Stimulated activated CD4-positive, alpha-beta T cell treated with anti-CD3 and anti-CD28 coated beads, Interleukin-4, amount 100 ng/mL, for 4 hours (primary cell): Measurements from ENCODE around the gene CFAP410.

Experiments used
- DNase-seq, 2 experiments: peaks; one replicate each; pipeline ENCODE4 v3.0.0-alpha.2; 2020

Gene CFAP410

DNA sequence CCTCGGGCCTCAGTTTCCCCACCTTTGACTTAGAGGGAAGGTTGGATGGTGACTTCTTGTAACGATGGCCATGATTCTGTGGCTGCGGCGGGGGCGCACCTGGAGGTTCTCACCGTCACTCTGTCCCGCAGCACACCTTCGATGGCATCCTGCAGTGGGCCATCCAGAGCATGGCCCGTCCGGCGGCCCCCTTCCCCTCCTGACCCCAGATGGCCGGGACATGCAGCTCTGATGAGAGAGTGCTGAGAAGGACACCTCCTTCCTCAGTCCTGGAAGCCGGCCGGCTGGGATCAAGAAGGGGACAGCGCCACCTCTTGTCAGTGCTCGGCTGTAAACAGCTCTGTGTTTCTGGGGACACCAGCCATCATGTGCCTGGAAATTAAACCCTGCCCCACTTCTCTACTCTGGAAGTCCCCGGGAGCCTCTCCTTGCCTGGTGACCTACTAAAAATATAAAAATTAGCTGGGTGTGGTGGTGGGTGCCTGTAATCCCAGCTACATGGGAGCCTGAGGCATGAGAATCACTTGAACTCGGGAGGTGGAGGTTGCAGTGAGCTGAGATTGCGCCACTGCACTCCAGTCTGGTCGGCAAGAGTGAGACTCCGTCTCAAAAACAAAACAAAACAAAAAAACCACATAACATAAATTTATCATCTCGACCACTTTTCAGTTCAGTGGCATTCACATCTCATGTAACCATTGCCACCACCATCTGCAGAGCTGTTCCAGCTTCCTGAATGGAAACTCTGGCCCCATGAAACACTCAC, 41.5 kb downstream of the CFAP410 start:
- DNase-seq, result peak; percentile 69 to 70

DNA sequence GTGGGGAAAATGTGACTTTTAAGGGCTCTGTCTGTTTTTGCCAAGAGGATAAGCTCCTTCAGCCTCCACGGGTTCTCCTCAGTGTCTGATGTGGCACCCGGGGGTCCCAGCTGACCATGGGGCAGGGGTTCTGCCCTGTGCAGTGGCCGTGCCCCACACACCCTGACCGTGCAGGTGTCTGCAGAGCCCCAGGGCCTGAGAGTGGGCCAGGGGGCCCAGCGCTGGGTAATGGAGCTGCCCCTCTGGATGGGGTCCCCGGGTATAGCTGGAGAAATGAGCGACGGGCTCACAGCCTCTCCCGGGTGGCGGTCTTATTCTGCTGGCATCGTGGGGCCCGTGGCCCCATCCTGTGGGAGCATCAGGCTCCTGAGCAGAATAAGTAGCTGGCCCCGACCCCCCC, 42.3 kb downstream of the CFAP410 start:
- no peak for DNase-seq

DNA sequence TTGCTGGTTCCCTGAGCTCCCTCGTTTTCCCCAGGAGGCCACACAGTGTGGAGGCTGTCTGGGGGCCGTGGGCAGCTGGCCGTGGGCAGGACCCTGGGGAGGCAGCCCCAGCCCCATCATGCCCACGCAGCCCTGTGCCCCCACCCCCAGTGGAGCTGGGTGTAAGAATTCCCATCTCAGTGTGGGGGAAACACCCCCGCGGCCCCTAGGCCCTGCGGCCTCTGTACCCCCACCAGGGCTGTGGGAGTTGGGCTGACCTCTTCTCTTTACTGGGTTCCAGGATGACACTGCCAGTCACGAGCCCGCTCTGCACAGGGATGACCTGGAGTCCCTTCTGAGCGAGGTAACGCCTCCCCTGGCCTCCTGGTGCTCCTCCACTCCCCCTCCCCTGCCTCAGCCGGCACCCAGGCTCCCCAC, 43.1 kb downstream of the CFAP410 start:
- no peak for DNase-seq

DNA sequence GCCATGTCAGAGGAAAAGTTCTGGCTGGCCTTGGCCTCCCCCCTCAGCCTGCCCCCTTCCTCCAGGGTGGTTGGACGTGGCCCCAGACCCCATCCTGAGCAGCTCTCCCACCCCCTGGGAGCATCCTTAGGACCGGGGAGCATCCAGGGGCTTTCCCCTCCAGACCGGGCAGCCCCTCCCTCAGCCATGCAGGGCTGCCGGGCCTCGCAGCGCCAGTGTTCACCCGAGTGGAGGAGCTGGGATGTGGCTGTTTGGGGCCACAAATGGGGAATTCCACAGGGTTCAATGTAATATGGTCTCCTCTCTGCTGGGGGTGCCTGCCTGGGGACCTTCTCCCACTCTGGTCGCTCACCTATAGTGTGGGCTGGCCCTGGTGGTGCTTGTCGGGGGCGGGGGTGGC, 43.5 kb downstream of the CFAP410 start:
- DNase-seq, result no peak

GRCh38 chr21:44295163-44295573, 44.0 kb downstream of the CFAP410 start:
- no peak for DNase-seq

DNA sequence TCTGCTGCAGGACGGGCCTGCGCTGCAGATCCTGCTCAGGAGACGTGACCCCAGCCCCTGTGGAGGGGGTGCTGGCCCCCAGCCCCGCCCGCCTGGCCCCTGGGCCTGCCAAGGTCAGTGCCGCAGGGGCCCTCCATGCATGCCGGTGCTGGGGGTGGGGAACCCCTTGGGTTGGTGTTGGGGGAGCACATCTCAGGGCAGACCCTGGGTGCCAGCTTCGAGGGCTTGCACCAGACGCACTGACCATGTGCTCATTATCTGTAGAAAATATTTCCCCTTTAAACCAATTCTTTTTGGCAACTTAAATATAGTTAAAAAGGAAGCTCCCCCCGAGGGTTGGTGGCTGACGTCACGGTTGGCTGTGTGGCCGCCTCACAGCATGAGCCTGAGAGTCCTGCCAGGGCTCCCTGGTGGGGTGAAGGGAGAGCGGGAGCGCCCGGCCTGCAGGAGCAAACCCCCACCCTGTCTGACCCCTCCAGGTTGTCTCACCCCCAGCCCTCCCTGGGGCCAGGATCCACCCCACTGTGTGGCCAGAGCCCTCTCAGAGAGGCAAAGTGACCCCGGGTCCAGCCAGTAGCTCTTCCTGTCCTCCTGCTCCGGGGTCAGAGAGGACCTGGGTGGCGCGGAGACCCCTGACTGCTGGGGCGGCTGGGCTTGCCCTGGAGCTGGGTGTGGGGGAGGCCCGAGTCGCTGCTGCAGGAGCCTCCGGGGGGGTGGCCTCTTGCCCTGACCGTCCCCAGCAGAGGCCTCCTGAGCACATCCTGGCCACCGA, 44.6 kb downstream of the CFAP410 start:
- DNase-seq, result no peak

DNA sequence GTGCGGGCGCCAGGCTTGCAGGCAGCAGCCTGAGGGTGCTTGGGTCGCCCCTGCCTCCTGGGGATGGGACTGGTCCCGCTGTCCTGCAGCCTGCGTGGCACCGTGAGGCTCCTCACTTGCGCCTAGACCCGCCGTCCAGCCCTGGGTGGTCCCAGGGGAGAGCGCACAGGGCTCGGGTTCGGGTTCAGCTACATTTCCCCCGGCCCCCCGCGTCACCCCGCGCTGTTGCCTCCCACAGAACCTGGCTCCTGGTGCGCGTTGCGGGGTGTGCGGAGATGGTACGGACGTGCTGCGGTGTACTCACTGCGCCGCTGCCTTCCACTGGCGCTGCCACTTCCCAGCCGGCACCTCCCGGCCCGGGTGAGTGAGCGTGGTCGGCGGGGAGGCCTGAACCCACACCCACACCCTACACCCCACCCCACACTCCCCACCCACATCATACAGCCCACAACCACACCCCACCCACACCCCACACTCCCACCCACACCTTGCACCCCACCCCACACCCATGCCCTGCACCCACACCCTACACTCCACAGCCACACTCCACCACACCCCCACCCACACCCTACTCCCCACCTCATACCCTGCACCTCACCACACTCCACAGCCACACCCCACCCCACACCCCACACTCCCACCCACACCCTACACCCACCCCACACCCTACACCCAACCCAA, 45.5 kb downstream of the CFAP410 start:
- peak in 1 of 2 experiments; percentile 49 for DNase-seq

DNA sequence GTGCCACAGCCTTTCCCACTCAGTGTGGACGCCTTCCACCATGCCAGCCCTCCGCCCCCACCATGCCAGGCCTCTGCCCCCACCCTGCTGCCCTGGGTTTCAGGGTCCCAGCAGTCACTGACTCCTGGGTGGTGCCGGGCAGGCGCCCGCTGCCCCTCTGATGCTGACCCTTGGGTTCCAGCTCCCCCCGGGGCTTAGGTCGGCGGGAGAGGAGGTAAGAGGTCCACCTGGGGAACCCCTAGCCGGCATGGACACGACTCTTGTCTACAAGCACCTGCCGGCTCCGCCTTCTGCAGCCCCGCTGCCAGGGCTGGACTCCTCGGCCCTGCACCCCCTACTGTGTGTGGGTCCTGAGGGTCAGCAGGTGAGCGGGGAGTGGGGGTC, 46.4 kb downstream of the CFAP410 start:
- DNase-seq, result no peak

- no peak for DNase-seq
These were observed 47.0 kb downstream of the CFAP410 start for GRCh38 chr21:44291936-44292811.

GRCh38 chr21:44291078-44291935, 47.9 kb downstream of the CFAP410 start:
- DNase-seq, result no peak

DNA sequence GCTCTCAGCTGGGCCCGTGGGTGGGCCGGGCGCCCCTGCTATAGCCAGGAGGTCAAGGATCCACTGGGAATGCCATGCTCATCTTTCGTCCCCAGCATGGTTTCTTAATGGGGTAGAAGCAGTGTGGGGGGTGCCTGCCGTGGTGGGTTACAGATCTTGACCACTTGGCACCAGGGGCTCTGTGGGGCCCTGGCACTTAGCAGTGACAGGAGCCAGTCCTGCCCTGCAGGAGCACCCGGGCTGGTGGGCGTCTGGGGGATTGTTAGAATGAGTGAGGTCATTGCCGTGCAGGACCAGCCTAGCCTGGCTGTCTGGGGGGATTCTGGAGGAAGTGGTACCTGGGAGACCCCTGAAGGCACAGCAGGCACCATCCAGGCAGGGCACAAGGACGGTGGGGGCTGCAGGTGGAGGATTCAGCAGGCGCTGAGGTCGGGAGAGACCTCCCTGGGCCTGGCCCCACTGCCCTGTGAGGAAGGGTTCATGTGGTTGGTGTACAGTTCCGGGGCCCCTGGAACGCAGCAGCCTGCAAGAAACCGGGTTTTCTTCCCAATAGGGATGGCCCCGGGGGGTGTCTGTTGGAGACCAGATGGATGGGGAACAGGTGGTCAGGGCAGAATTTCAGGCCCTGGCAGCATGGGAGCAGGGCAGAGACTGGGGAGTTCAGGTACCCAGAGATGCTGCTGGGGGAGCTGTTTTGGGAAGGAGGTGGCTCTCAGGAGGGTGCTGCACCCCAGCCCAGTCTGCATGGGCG, 48.7 kb downstream of the CFAP410 start:
- DNase-seq, result no peak

DNA sequence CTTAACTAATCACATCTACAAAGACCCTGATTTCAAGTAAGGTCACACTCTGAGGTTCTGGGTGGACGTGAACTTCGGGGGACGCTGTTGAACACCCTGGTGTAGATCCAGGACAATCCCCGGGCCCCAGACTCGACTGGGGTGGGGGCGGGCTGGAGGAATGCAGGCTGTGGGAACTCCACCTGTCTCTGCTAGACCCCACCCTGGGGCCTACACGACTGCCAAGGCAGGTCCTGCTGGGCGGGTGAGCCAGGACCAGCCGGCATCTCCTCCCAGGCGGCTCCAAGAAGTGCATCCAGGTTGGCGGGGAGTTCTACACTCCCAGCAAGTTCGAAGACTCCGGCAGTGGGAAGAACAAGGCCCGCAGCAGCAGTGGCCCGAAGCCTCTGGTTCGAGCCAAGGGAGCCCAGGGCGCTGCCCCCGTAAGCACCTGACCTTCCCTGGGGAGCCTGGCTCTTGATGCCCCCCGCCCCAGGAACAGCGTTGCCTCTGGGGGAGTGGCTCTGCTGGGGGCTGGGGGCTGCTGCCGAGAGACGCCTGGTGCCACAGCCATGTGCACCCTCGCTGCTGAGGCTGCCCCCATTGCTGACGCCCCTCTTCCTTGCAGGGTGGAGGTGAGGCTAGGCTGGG, 49.7 kb downstream of the CFAP410 start:
- no peak for DNase-seq

DNA sequence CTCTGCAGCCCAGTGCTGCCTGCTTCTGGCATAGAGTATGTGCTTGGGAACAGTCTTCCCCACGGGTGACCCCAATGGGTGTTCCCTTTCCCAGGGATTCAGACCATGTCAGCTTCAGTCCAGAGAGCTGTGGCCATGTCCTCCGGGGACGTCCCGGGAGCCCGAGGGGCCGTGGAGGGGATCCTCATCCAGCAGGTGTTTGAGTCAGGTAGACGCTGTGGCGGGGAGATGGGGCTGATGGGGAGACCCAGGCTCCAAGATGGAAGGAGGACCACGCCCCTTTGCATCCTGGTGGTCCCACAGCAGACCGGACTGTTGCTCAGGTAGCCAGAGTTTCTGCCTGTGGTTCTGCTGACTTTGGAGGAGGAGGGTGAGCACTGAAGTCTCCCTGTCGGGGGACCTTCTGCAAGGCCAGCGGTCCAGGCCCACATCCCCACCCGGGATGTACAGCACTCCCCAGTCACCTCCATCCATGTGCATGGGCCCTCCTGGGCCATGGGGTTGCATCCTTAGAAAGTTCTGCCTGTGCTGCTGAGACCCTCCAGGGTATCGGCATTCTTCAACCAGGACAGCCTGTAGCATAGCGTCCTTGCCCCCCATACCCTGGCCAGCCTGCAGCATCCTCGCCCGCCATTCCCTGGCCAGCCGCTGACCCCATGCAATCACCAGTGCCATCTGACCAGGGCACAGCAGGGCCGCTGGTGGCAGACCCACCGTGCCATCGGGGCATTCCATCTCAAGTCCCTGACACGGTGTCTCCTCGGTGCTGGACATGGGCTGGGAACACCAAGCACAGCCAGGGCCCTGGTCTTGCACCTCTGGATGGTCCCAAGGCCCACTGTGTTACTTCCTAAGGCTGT, 50.7 kb downstream of the CFAP410 start:
- no peak for DNase-seq

- DNase-seq, result no peak
These were observed 52.2 kb downstream of the CFAP410 start for GRCh38 chr21:44286716-44287632.

GRCh38 chr21:44286086-44286715, 53.0 kb downstream of the CFAP410 start:
- DNase-seq, result no peak

GRCh38 chr21:44285138-44285992, 53.8 kb downstream of the CFAP410 start, which contains the start of gene AIRE:
AIRE (plus strand) TSS chr21:44285876; CDS start chr21:44286007, 131 bp downstream.
- no peak for DNase-seq

- DNase-seq, result no peak
These were observed 55.2 kb downstream of the CFAP410 start for GRCh38 chr21:44283948-44284347.
